OCI-LY1 (cell line): Measurements from ENCODE around the gene NPAS3.

Source experiments
- H2AFZ ChIP-seq: fragments of 200-600 bp; sonication (generic), shearing (Covaris generic); 2 replicates; pipeline ENCODE4 v1.6.0; 2014; ENCODE audit warnings: antibody characterized with exemption, mild to moderate bottlenecking, low read length
- H3F3A ChIP-seq: fragments of 200-600 bp; sonication (generic), shearing (Covaris generic); 2 replicates; pipeline ENCODE4 v1.6.0; 2014; ENCODE audit warnings: mild to moderate bottlenecking, antibody characterized with exemption, low read length, moderate library complexity; ENCODE audit not compliant: insufficient read depth
- H3K27ac ChIP-seq: fragments of 200-600 bp; sonication (generic); 2 replicates; pipeline ENCODE4 v1.5.1; 2014; ENCODE audit warnings: low read length, mixed run types, mild to moderate bottlenecking, low read depth; ENCODE audit not compliant: poor library complexity, severe bottlenecking
- H3K27me3 ChIP-seq: fragments of 200-600 bp; sonication (generic); 2 replicates; pipeline ENCODE4 v1.6.0; 2014; ENCODE audit warnings: antibody characterized with exemption, mild to moderate bottlenecking, low read length, moderate library complexity; ENCODE audit not compliant: insufficient read depth
- H3K36me3 ChIP-seq: fragments of 200-600 bp; sonication (generic); 2 replicates; pipeline ENCODE4 v1.6.1; 2014; ENCODE audit warnings: mild to moderate bottlenecking, antibody characterized with exemption, low read length, moderate library complexity, mixed read lengths; ENCODE audit not compliant: insufficient read depth
- H3K4me1 ChIP-seq: fragments of 200-600 bp; sonication (generic); 2 replicates; pipeline ENCODE4 v1.5.1; 2014; ENCODE audit warnings: mild to moderate bottlenecking, low read length, moderate library complexity; ENCODE audit not compliant: insufficient read depth, severe bottlenecking
- H3K4me2 ChIP-seq: fragments of 200-600 bp; sonication (generic), shearing (Covaris generic); 2 replicates; pipeline ENCODE4 v1.6.1; 2014; ENCODE audit warnings: low read length
- H3K4me3 ChIP-seq: fragments of 200-600 bp; sonication (generic); 2 replicates; pipeline ENCODE4 v1.5.1; 2014; ENCODE audit warnings: low read length, low read depth, mild to moderate bottlenecking, mixed read lengths; ENCODE audit not compliant: poor library complexity, severe bottlenecking
- H3K79me2 ChIP-seq: fragments of 200-600 bp; shearing (Covaris generic); 2 replicates; pipeline ENCODE4 v1.6.1; 2016; ENCODE audit warnings: mixed run types, low read length, mixed read lengths; ENCODE audit not compliant: insufficient read depth
- H3K9ac ChIP-seq: fragments of 200-600 bp; sonication (generic), shearing (Covaris generic); 2 replicates; pipeline ENCODE4 v1.6.1; 2014; ENCODE audit warnings: mild to moderate bottlenecking, low read length, mixed read lengths
- H3K9me2 ChIP-seq: fragments of 200-600 bp; sonication (generic), shearing (Covaris generic); 2 replicates; pipeline ENCODE4 v1.6.1; 2014; ENCODE audit warnings: low read depth, mild to moderate bottlenecking, low read length, mixed read lengths
- H3K9me3 ChIP-seq: fragments of 200-600 bp; shearing (Covaris generic); 2 replicates; pipeline ENCODE4 v1.6.1; 2014; ENCODE audit warnings: low read length, mixed read lengths
- H4K20me1 ChIP-seq: fragments of 200-600 bp; sonication (generic), shearing (Covaris generic); 2 replicates; pipeline ENCODE4 v1.6.0; 2016; ENCODE audit warnings: mild to moderate bottlenecking, low read length; ENCODE audit not compliant: insufficient read depth
- CTCF ChIP-seq: fragments of 200-600 bp; sonication (generic), shearing (Covaris generic); IDR thresholded peaks from 2 replicates; pipeline ENCODE4 v1.5.1; 2017; ENCODE audit warnings: mild to moderate bottlenecking, antibody characterized with exemption, low read length, moderate library complexity, mixed read lengths
- EZH2 ChIP-seq: fragments of 200-600 bp; sonication (generic), shearing (Covaris generic); IDR thresholded peaks from 2 replicates; pipeline ENCODE4 v1.8.0; 2017; ENCODE audit warnings: borderline replicate concordance, mixed run types, mild to moderate bottlenecking, antibody characterized with exemption, low read length, moderate library complexity, mixed read lengths

The NPAS3 gene

GRCh38 chr14:33851931-33852330 lies 913.3 kb downstream of the NPAS3 start:
- Histone ChIP-seq H3K79me2 (no peaks in the 10 kb centered on the region), H3K4me3 (no peak overlapping the region), H3K9me2 (no peaks in the 10 kb centered on the region), H4K20me1 (no peaks in the 10 kb centered on the region), H3K9ac (no peak overlapping the region), H3K4me2 (no peak overlapping the region), H3K27ac (no peak overlapping the region), H3K27me3 (no peaks in the 10 kb centered on the region), H3K9me3 (no peaks in the 10 kb centered on the region), H2AFZ (no peak overlapping the region), H3F3A (no peaks in the 10 kb centered on the region), H3K36me3 (no peaks in the 10 kb centered on the region), H3K4me1 (no peaks in the 10 kb centered on the region)
- TF ChIP-seq EZH2 (no peak), CTCF (no peak)
